SK-N-DZ (cell line): Measurements from ENCODE around the gene PLXNA4.
"Not testable (repeated sequence)": the region's sequence is repeated elsewhere in the genome, so short reads cannot be mapped to it uniquely, and the experiment has no call there.

Experiments used
- DNase-seq: peaks from one replicate; pipeline ENCODE4 v3.0.0-alpha.2; 2015; ENCODE audit warnings: low spot score

The PLXNA4 gene

DNA sequence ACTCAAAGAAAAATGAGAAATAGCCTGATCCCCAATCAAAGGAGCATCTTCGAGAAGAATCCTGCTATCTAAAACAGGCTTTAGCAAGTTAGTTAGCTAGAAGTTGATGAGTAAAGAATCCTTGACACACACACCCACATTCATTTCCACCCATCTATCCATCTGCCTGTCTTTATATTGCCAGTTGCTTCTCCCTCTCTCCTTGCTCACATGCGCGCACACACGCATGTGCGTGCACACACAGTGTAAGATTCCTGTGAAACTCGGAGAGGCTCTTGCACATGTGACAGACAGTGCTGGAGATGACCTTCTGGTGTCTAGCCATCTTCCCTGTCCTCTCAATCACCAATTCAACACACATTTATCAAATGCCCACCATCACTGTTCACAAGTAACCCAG, 393.3 kb downstream of the PLXNA4 start:
- no peak for DNase-seq

DNA sequence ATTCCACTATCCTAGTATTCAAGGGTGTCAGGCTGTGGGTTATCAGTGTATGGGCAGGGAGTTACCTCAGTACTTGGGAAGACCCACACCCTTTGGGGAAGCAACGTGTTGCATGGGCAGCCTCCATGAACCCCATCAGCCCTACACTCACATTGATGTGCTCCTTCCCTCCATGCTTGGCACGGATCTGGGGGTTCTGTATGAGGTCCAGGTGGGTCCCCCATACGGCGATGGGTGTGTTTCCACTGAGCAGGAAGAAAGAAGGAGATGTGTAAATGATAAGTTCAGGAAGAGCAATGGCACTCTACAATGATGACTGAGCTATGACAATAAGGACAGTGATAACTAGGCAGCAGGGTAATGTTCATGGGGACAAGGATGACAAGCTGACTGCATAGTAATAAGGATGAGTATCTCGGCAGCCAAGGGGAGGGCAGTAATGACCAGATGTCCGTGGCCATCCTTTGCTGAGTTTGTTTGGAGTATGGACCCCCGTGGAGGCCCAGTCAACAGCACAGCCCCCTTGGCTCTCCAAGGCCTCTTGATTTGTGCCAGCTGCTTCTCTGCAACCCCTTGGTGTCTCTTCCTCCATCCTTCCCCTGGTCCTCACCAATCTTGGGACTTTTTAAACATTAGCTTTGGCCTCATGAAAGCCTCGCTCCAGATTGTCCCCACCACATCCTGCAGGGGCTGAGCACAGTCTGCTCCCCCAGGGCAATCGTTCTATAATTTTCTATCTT, 394.2 kb downstream of the PLXNA4 start:
- DNase-seq: no peak

DNA sequence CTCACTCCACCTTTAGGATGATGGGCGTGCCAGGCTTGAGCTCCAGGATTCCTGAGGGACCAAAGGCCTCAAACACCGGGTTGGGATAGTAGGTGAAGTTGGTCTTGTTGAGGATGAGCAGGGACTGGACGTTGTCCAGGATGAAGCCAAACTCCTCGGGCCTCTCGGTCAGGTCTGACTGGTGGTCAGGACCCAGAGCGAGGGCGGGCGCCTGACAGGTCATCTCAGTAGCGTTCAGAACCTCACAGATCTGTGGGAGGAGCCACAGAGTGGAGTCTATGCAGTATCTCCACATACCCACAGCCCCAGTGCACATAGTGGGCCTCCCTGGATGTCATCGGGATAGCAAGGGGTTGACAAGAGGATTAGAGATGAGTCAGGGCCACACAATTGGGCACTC, 394.9 kb downstream of the PLXNA4 start:
- no peak for DNase-seq

DNA sequence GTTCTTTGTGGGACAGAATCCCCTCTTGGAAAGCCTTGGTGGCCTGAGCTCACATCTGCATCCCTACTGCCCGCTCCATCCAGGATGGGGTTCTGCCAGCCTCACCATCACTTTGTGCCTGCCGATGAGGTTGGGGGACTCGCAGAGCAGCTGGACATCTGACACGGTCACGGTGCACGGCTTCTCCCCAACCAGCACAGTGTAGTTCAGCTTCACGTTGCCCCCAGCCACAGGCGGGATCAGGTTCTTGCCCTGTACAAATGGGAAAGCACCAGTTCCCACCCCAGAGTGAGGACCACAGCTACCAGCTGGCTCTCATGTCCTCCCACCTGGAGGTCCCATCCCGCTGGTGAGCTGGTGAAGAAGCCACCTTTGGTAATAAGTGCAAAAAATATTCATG, 395.8 kb downstream of the PLXNA4 start:
- DNase-seq: no peak

DNA sequence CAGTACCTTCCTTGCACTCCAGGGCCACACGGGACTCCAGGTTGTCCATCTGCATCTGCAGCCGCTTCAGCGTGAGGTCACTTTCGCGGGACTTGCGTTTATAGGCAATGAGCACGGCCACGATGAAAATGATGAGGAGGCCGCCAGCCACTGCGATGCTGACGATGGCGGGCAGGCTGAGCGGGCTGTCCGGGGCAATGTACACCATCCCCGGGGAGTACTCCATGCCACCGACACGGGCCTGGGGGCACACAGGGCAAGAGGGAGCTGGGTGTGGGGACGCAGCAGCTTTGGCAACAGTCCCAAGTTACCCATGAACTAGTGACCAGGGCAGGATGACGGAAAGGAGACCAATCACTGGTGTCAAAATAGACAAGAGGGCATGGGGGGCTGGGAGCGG, 396.6 kb downstream of the PLXNA4 start:
- DNase-seq: no peak

DNA sequence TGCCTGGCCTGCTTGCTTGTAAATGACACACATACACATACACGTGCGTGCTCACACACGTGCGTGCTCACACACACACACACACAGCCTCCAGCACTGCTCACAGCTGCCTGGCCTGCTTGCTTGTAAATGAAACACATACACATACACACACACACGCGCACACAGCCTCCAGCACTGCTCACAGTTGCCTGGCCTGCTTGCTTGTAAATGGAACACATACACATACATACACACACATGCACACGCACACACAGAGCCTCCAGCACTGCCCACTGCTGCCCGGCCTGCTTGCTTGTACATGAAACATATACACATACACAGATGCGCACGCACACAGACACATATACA, 397.2 kb downstream of the PLXNA4 start:
- DNase-seq: no peak

GRCh38 chr7:132178402-132179079, 397.7 kb downstream of the PLXNA4 start:
- DNase-seq: not testable (repeated sequence)

- DNase-seq: no peak
Measured at GRCh38 chr7:132177708-132178401, 398.4 kb downstream of the PLXNA4 start.

DNA sequence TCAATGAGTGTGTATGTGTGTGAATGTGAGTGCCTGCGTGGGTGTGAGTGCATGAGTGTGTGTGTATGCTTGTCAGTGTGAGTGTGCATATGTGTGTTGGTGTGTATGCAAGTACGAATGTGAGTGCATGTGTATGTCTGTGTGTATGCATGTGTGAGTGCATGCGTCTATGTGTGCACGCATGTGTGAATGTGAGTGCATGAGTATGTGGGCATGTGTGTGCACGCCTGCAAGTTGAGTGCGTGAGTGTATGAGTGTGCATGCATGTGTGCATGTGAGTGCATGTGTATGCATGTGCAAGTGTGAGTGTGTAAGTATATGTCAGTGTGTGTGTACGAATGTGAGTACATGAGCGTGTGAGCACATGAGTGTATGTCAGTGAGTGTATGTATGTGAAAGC, 399.6 kb downstream of the PLXNA4 start:
- DNase-seq: no peak

GRCh38 chr7:132171130-132171576, 405.1 kb downstream of the PLXNA4 start:
- DNase-seq: no peak

DNA sequence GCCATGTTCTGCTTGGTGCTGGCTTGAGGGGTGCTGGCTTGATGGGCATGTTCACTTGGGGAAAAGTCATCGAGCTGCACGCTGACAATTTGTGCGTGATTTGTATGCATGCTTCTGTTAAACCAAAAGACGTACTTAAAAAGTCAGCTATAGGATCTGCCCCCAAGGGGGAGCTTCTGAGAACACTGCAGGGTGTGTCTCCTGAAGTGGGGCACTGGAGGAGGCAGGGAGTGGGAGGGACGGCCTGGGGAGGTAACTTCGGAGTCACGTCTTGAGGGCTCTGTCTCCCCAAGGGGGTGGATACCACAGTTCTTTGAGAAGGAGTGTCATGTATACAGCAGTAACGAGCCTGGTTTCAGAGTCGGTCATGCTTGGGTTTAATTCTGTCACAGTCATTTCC, 406.5 kb downstream of the PLXNA4 start:
- no peak for DNase-seq

DNA sequence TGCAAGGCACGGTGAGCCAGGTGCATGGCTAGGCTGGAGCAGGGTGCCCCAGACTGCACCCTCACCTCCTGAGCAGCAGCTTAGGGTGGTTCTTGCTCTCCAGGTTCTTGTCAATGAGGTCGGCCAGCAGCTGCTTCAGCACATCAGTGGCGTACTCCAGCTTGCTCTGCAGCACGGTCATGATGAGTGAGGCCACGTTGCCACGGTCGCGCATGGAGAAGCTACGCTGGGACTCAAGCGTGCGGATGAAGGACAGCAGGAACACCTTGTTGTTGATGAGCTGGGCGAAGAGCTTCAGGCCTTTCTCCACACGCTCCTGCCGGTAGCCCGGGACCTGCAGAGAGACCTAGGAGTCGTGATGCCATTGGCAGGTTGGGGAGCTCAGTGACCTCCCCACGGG, 408.0 kb downstream of the PLXNA4 start:
- no peak for DNase-seq

DNA sequence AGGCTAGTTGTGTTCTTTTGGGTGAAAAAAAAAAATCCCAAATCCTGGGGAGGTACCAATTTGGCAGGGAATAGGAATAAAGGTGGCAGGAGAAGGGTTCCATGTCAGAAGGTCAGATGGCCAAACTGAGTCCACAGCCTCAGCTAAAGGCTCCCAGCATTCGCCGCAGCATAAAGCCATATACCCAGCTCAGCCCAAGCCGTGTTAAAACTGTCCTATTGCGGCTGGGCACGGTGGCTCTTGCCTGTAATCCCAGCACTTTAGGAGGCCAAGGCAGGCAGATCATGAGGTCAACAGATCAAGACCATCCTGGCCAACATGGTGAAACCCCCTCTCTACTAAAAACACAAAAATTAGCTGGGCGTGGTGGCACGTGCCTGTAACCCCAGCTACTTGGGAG, 410.6 kb downstream of the PLXNA4 start:
- DNase-seq: not testable (repeated sequence)

GRCh38 chr7:132164558-132165125, 411.6 kb downstream of the PLXNA4 start:
- peak; percentile 56 for DNase-seq

DNA sequence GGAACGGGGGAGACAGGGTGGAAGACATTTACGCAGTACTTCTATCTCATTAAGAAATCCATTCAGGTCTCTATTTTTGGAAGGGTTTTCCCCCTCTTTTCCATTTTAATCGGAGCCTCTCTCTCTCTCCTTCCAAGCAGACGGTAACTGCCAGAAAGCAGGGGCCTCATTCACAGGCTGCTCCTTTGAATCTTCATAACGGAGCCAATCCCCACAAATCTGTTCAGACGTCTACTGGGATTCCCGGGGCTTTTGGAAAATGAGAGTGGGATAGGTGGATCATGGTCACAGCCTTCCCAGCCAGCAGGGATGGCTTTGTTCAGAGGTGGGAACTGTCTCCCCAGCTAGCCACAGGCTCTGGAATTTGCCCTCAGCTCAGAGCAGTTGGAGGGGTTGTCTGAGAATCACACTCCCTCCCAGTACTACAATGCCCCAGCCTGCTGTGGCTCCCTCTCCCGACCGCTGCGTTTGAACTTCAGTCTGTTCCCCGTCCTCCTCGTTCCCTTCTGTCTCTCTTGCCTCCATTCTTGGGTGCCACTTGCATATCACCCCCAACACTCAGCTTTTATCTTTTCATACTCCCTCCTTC, 413.6 kb downstream of the PLXNA4 start:
- no peak for DNase-seq

DNA sequence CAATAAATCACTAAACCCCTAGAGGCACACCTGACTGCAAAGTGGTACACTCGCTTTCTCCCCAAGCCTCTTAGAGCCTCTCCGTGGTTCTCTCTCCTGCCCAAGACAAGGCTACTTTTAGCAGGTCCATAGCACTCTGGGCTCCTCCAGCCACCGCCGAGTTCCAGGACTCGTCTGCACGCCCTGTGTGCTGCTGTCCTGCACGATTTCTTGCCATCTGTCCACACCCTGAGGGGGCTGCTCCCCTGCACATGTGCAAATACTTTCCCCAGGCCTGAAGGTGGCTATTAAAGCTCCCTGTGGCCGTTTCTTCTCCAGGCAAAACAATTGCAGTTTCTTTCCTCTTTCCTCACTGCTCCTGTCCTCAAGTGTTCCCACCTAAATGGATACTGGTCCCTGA, 414.3 kb downstream of the PLXNA4 start:
- DNase-seq: no peak

GRCh38 chr7:132161533-132161915, 414.7 kb downstream of the PLXNA4 start:
- DNase-seq: no peak

DNA sequence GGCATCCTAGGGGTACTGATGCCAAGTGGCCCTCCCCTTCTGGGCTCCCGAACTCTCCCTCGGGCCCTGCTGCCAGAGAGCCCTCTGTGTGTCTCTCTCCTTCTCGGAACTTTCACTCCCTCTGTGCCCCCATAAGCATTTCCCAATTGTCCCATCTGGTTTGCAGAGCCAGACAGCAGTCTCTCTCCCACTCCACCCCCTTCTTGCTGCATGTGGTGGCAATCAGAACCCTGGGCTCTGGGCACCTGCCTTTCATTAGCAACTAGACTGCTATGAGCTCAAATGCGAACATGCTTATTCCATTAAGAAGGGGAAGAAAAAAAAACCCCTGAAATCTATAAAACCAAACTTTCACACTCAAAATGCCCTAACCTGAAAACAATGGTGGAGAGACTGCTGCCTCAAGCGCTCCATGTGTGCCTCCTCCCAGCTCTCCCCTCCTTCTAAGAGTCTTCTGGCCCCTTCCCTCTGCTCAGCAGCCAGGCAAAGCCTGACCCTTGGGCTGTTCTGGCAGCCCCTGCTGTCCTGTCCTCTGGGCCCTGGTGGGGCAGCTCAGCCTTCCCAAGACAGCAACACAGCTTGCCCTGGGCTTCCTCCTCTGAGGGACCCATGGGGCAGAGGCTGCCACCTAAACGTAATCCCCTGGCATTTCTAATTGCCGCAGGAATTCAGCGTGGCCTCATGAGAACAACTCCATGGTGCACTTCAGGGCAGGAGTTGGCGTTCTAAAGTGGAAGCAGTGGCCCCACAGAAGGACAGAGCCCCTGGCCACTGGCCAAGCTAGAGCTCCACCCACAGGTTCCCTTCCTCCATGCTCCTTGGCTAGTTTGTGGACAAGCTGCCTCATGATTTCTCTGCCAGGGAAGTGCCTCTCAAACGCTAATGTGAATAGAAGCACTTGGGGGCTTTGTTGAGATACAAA, 415.4 kb downstream of the PLXNA4 start:
- DNase-seq: no peak

DNA sequence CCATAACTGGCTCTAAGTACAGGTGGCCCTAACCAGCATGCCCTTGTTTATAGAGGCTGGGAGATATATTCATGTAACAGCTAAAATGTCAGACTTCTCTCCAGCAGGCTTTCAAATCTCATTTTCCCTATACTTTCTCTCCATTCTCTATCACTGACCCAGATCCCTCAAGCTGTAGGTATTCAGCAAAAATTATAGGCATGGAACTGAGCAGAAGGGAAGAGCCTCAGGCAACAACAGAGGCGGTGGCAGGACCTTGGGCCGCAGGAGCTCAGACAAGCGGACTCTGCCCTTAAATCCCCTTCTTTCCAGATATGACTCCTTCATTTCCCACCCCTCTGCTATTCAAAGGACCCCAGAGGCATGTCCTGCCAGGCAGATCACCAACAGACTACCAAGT, 417.4 kb downstream of the PLXNA4 start:
- no peak for DNase-seq

- DNase-seq: no peak
Measured at GRCh38 chr7:132158166-132158565, 418.1 kb downstream of the PLXNA4 start.

GRCh38 chr7:132155715-132156114, 420.6 kb downstream of the PLXNA4 start:
- no peak for DNase-seq
